Measurements from ENCODE around the gene STK11IP. TPM values are rescaled to one million over a fixed set of nuclear protein-coding genes. Genes with fewer than 3 reads are reported as not detected.

The STK11IP gene
- total RNA-seq, 1 experiment from 2014 or later, result 45.0 TPM

GRCh38 chr2:219665926-219666325 lies 68.3 kb downstream of the STK11IP start:
- POLR2A ChIA-PET, result no interaction called here
- TF ChIP-seq EGR1 (IDR thresholded peaks at IDR 0.05; ENCODE audit: low read depth) (no peak), SP1 (IDR thresholded peaks at IDR 0.05; ENCODE audit: low read depth) (no peak), ATF3 (IDR thresholded peaks at IDR 0.05) (no peak), ZNF274 (IDR thresholded peaks at IDR 0.05; ENCODE audit: low read depth, low read length) (no peak), MAX (IDR thresholded peaks at IDR 0.05) (no peak), POLR2AphosphoS5 (IDR thresholded peaks at IDR 0.05; ENCODE audit: low read depth, low read length) (no peak), CTCF (IDR thresholded peaks at IDR 0.05 in 2 of 3, conservative IDR thresholded peaks at IDR 0.05 in 1 of 3; ENCODE audit: borderline replicate concordance in 1 of 3, insufficient read depth in 1 of 3, low read depth in 2 of 3, low read length in 2 of 3) (no peak), JUND (IDR thresholded peaks at IDR 0.05) (no peak), ZFX (IDR thresholded peaks at IDR 0.05) (no peak), SIN3A (IDR thresholded peaks at IDR 0.05; ENCODE audit: low read depth) (no peak), CEBPB (IDR thresholded peaks at IDR 0.05; ENCODE audit: low read depth) (no peak), EZH2phosphoT487 (IDR thresholded peaks at IDR 0.05; ENCODE audit: borderline replicate concordance) (no peak), FOSL1 (IDR thresholded peaks at IDR 0.05; ENCODE audit: low read depth) (no peak), ZBTB33 (IDR thresholded peaks at IDR 0.05; ENCODE audit: extremely low read depth, insufficient replicate concordance, low read length) (no peak), REST (IDR thresholded peaks at IDR 0.05; ENCODE audit: low read depth) (no peak)
- no TSS peak for BruUV-seq (replicated peaks)

More at GRCh38 chr2:219665926-219666325, 68.3 kb downstream of the STK11IP start:
- DNase-seq (ENCODE audit: low read depth, low spot score) (no peak), ATAC-seq (no peak)
- H3K79me2 ChIP-seq (ENCODE audit: insufficient read depth, low read length), result no peaks in the 10 kb centered on the region
- H3K27me3 ChIP-seq (ENCODE audit: insufficient read depth, low read length), result no peaks in the 10 kb centered on the region
- H3K4me3 ChIP-seq (replicated peaks in 1 of 2; ENCODE audit: low read depth in 1 of 2, low read length in 2 of 2), result no peak overlapping the region
- no peak overlapping the region for H2AFZ ChIP-seq (ENCODE audit: low read depth, low read length, poor library complexity, severe bottlenecking)
- H3K27ac ChIP-seq (ENCODE audit: low read depth, low read length), result no peak overlapping the region
- no peak overlapping the region for H3K9ac ChIP-seq (ENCODE audit: low read length)
- no peaks in the 10 kb centered on the region for H3K9me2 ChIP-seq (ENCODE audit: insufficient read depth)
- H3K4me1 ChIP-seq (ENCODE audit: control insufficient read depth in 1 of 2, insufficient read depth in 2 of 2, low read length in 2 of 2), result peaks cover 0 to 19% of the 10 kb centered on the region in 2 experiments; a peak in 2 of 4 replicates
- ChIA-PET CTCF (no interaction called here), RAD21 (ENCODE audit: low non-redundant PET in 1 of 2, low total read pairs in 2 of 2, uncharacterized antibody in 2 of 2, unreplicated experiment in 2 of 2) (no interaction called here)
- no peak overlapping the region for H3K4me2 ChIP-seq (ENCODE audit: low read length)
- H3K36me3 ChIP-seq (ENCODE audit: control insufficient read depth in 1 of 2, insufficient read depth in 2 of 2, low read length in 2 of 2), result no peaks in the 10 kb centered on the region
- H3K9me3 ChIP-seq (ENCODE audit: control insufficient read depth in 1 of 2, insufficient read depth in 1 of 2, low read depth in 1 of 2, low read length in 2 of 2), result peaks cover 0 to 8% of the 10 kb centered on the region in 2 experiments; a peak in 1 of 4 replicates
- H4K20me1 ChIP-seq (ENCODE audit: insufficient read depth), result no peaks in the 10 kb centered on the region
- intact Hi-C loops (cut with micrococcal nuclease), result no loop called here

Measured in HCT116 (cell line).